GM21528 (cell line): ENCODE data around the gene CST9.
"Not testable (repeated sequence)": the region's sequence is repeated elsewhere in the genome, so short reads cannot be mapped to it uniquely, and the experiment has no call there.

Experiments used
- ATAC-seq: cut with Tn5 transposase; IDR thresholded peaks from one replicate; pipeline ENCODE4 v1.9.1; 2021; ENCODE audit warnings: mild to moderate bottlenecking, moderate library complexity; ENCODE audit not compliant: unreplicated experiment, low FRiP score

The CST9 gene

GRCh38 chr20:23624324-23624691 is 18.6 kb upstream of the CST9 start:
- ATAC-seq: no peak

- no peak for ATAC-seq
Measured at GRCh38 chr20:23623666-23624323, 18.1 kb upstream of the CST9 start.

GRCh38 chr20:23622839-23623343 is 17.2 kb upstream of the CST9 start:
- ATAC-seq: no peak

GRCh38 chr20:23622401-23622800 is 16.7 kb upstream of the CST9 start:
- not testable (repeated sequence) for ATAC-seq

GRCh38 chr20:23620670-23621386 is 15.1 kb upstream of the CST9 start:
- not testable (repeated sequence) for ATAC-seq

GRCh38 chr20:23614163-23614562 is 8.4 kb upstream of the CST9 start:
- ATAC-seq: no peak

GRCh38 chr20:23613676-23614075 is 8.0 kb upstream of the CST9 start:
- no peak for ATAC-seq

GRCh38 chr20:23612396-23612795 is 6.7 kb upstream of the CST9 start:
- ATAC-seq: no peak

- no peak for ATAC-seq
Measured at GRCh38 chr20:23609486-23610109, 3.9 kb upstream of the CST9 start.

- no peak for ATAC-seq
Measured at GRCh38 chr20:23608251-23608846, 2.6 kb upstream of the CST9 start.

GRCh38 chr20:23607497-23608245 is 2.0 kb upstream of the CST9 start:
- no peak for ATAC-seq

- ATAC-seq: peak; percentile 86
Measured at GRCh38 chr20:23606652-23607049, 934 bp upstream of the CST9 start.

- no peak for ATAC-seq
Measured at GRCh38 chr20:23604306-23604705, 1.4 kb downstream of the CST9 start.

GRCh38 chr20:23603321-23603720 is 2.4 kb downstream of the CST9 start:
- no peak for ATAC-seq

GRCh38 chr20:23602699-23603098 is 3.0 kb downstream of the CST9 start:
- ATAC-seq: no peak

GRCh38 chr20:23602241-23602640 is 3.5 kb downstream of the CST9 start:
- ATAC-seq: no peak

GRCh38 chr20:23601715-23602114 is 4.0 kb downstream of the CST9 start:
- ATAC-seq: no peak

- ATAC-seq: no peak
Measured at GRCh38 chr20:23598481-23598880, 7.2 kb downstream of the CST9 start.

GRCh38 chr20:23596579-23597250 is 9.0 kb downstream of the CST9 start:
- no peak for ATAC-seq

GRCh38 chr20:23595941-23596340 is 9.8 kb downstream of the CST9 start:
- no peak for ATAC-seq
